ENCODE data around the gene CBX1. TPM values are rescaled to one million over a fixed set of nuclear protein-coding genes. Genes with fewer than 3 reads are reported as not detected.
"Not testable (repeated sequence)": the region's sequence is repeated elsewhere in the genome, so short reads cannot be mapped to it uniquely, and the experiment has no call there.

Gene CBX1
- total and polyA plus RNA-seq, 12 donors = 13.2 to 56.3 (median 37.3) TPM

DNA sequence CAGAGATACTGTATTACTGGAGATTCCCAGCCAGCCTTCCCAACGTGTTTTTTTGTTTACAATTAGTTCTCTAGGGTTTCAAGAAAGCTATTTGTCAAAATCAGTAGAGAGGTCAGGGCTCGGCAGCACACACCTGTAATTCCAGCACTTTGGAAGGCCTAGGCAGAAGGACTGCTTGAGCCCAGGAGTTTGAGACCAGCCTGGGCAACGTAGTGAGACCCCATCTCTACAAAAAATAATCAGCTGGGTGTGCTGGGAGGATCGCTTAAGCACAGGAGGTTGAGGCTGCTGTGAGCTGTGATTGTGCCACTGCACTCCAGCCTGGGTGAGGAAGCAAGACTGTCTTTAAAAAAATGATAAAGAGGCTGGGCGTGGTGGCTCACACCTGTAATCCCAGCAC lies 19.4 kb downstream of the CBX1 start:
- intact Hi-C loops (cut with DNase I) = loop anchor here in 1 of 2 donors (5.0 kb wide), 1 partner anchor 45 kb away; no protein-coding TSS in a partner anchor
- TF ChIP-seq, protein P1, sequence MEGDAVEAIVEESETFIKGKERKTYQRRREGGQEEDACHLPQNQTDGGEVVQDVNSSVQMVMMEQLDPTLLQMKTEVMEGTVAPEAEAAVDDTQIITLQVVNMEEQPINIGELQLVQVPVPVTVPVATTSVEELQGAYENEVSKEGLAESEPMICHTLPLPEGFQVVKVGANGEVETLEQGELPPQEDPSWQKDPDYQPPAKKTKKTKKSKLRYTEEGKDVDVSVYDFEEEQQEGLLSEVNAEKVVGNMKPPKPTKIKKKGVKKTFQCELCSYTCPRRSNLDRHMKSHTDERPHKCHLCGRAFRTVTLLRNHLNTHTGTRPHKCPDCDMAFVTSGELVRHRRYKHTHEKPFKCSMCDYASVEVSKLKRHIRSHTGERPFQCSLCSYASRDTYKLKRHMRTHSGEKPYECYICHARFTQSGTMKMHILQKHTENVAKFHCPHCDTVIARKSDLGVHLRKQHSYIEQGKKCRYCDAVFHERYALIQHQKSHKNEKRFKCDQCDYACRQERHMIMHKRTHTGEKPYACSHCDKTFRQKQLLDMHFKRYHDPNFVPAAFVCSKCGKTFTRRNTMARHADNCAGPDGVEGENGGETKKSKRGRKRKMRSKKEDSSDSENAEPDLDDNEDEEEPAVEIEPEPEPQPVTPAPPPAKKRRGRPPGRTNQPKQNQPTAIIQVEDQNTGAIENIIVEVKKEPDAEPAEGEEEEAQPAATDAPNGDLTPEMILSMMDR (IDR thresholded peaks at IDR 0.05) = no peak
- no peak for TF ChIP-seq POLR2A (IDR thresholded peaks at IDR 0.05)

GRCh38 chr17:48077152-48077551 lies 24.1 kb downstream of the CBX1 start:
- not testable (repeated sequence) for H3K4me3 ChIP-seq; H3K9me3 ChIP-seq (replicated peaks in 1 of 3); DNase-seq; H3K27me3 ChIP-seq; H3K27ac ChIP-seq; H3K4me1 ChIP-seq (replicated peaks in 1 of 2)
- H3K36me3 ChIP-seq (replicated peaks in 1 of 2) = peaks cover 0 to 15% of the 10 kb centered on the region in 2 donors
- intact Hi-C loops (cut with DNase I) = loop anchor here (5.0 kb wide), 2 partner anchors 50 kb away; no protein-coding TSS in a partner anchor
- 88 to 92% (median 90%) methylated on average over 10 of the region's 10 CpGs for WGBS, 4 donors

More for the DNA sequence above, 19.4 kb downstream of the CBX1 start:
- 81 to 87% (median 84%) methylated on average over 5 of the region's 5 CpGs for WGBS, 4 donors
- Histone ChIP-seq H3K9me3 (replicated peaks in 1 of 3) (no peaks in the 10 kb centered on the region), H3K4me1 (replicated peaks in 1 of 2) (peaks cover 7 to 15% of the 10 kb centered on the region in 2 donors), H3K36me3 (replicated peaks in 1 of 2) (no peaks in the 10 kb centered on the region), H3K27me3 (no peaks in the 10 kb centered on the region), H3K4me3 (no peak overlapping the region), H3K27ac (no peak overlapping the region)
- DNase-seq = no peak

DNA sequence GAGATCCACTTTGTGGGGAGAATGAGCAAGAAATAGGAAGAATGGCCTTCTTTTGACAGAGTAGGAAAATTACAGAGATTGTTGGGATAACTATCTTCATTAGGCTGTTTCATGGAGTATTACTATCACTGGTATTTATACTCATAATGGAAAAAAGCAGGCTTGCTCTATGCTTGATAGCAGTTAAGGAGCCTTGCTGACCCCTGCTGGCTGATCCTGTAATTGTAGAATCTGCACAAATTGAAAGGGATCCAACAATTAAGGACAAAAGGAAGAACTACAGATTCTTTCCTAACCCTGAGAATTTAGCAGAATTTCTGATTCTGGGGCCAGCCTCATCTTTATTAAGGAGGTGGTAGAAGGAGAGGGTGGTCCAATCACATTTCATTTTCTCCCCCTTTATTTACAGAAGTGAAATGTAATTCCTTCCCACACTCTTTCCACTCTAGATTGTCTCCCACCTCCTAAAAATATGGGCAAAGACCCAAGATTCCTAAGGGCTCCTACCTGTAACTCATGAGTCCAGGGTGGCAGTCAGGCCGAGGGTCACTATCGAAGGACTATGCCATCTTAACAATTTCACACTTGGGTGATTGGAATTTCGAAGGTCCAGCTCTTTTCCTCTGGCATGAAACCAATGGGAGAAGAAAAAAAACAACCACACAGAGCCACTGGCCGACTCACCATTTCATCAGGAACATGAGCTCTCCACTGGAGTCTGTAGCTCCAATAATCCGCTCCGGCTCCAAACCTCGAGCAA lies 26.8 kb downstream of the CBX1 start:
- Histone ChIP-seq H3K27me3 (no peaks in the 10 kb centered on the region), H3K27ac (peak overlapping the region in 2 of 5 donors; percentile 35 to 89), H3K4me3 (no peak overlapping the region), H3K4me1 (replicated peaks in 1 of 2) (peaks cover 0 to 7% of the 10 kb centered on the region in 2 donors), H3K36me3 (replicated peaks in 1 of 2) (peaks cover 0 to 17% of the 10 kb centered on the region in 2 donors), H3K9me3 (replicated peaks in 1 of 3) (no peaks in the 10 kb centered on the region)
- TF ChIP-seq, protein P1 (IDR thresholded peaks at IDR 0.05) = peak; percentile 77 to 95 (median 92)
- TF ChIP-seq POLR2A (IDR thresholded peaks at IDR 0.05) = no peak
- peak; percentile 81 to 96 (median 86) for DNase-seq
- intact Hi-C loops (cut with DNase I) = loop anchor here (5.0 kb wide), 2 partner anchors 47 to 53 kb away; no protein-coding TSS in a partner anchor
- WGBS, 4 donors = 70 to 77% (median 71%) methylated on average over 7 of the region's 7 CpGs

- H3K27me3 ChIP-seq; H3K4me1 ChIP-seq (replicated peaks in 1 of 2); H3K9me3 ChIP-seq (replicated peaks in 1 of 3); H3K4me3 ChIP-seq; intact Hi-C loops (cut with DNase I); DNase-seq: not testable (repeated sequence)
- WGBS, 4 donors = 59 to 84% (median 76%) methylated on average over 5 of the region's 5 CpGs
- Histone ChIP-seq H3K36me3 (replicated peaks in 1 of 2) (peaks cover 0 to 19% of the 10 kb centered on the region in 2 donors), H3K27ac (peak overlapping the region in 2 of 5 donors; percentile 35 to 89)
These were observed 27.6 kb downstream of the CBX1 start for GRCh38 chr17:48073566-48074094.

- Histone ChIP-seq H3K36me3 (replicated peaks in 1 of 2) (peaks cover 0 to 27% of the 10 kb centered on the region in 2 donors), H3K4me1 (replicated peaks in 1 of 2) (peaks cover under 1 to 17% of the 10 kb centered on the region in 2 donors)
- intact Hi-C loops (cut with DNase I); H3K27me3 ChIP-seq; DNase-seq; H3K27ac ChIP-seq; H3K4me3 ChIP-seq; H3K9me3 ChIP-seq (replicated peaks in 1 of 3): not testable (repeated sequence)
- 87 to 95% (median 92%) methylated on average over 9 of the region's 9 CpGs for WGBS, 4 donors
These were observed 28.5 kb downstream of the CBX1 start for GRCh38 chr17:48072811-48073210.
